GM13976 (cell line): ENCODE measurements around the gene SPRED2.

ENCODE experiments used
- DNase-seq: peaks from one replicate; pipeline ENCODE4 v3.0.0; 2012; ENCODE audit warnings: low spot score
- CTCF ChIP-seq: IDR thresholded peaks from 2 replicates; pipeline ENCODE4 v1.5.1; 2012; ENCODE audit warnings: borderline replicate concordance, mild to moderate bottlenecking; ENCODE audit not compliant: insufficient read depth; ENCODE audit errors: extremely low read depth, missing control alignments, control extremely low read depth
- in situ Hi-C: fragments of 300-500 bp; cut with MboI; formaldehyde crosslinking; loops from one replicate; pipeline ENCODE4 v1.12.0; 2022; ENCODE audit warnings: low sequenced_read_pairs, mixed read lengths, inconsistent platforms; ENCODE audit not compliant: unreplicated experiment

SPRED2 gene

GRCh38 chr2:65475000-65475399 lies 42.6 kb upstream of the SPRED2 start:
- no peak for TF ChIP-seq CTCF

GRCh38 chr2:65473045-65473444 lies 40.6 kb upstream of the SPRED2 start:
- in situ Hi-C loops, result no loop called here
- DNase-seq, result no peak
- no peak for TF ChIP-seq CTCF

More at GRCh38 chr2:65475000-65475399, 42.6 kb upstream of the SPRED2 start:
- in situ Hi-C loops, result no loop called here
- DNase-seq, result no peak

GRCh38 chr2:65471409-65471808 lies 39.0 kb upstream of the SPRED2 start:
- no peak for DNase-seq
- TF ChIP-seq CTCF, result no peak
- in situ Hi-C loops, result no loop called here

GRCh38 chr2:65466551-65466950 lies 34.2 kb upstream of the SPRED2 start:
- TF ChIP-seq CTCF, result no peak
- no peak for DNase-seq
- in situ Hi-C loops, result no loop called here

- DNase-seq, result no peak
- in situ Hi-C loops, result no loop called here
- TF ChIP-seq CTCF, result no peak
These were observed 33.5 kb upstream of the SPRED2 start for GRCh38 chr2:65465857-65466256.

GRCh38 chr2:65465124-65465523 lies 32.7 kb upstream of the SPRED2 start:
- no peak for DNase-seq
- TF ChIP-seq CTCF, result no peak
- in situ Hi-C loops, result no loop called here

- TF ChIP-seq CTCF, result no peak
- in situ Hi-C loops, result no loop called here
- DNase-seq, result no peak
These were observed 32.2 kb upstream of the SPRED2 start for GRCh38 chr2:65464604-65465003.
